Activated B cell treated with CpG ODN at 0.5 μM for 24 hours (primary cell): ENCODE data around the gene CSTF1. TPM values are rescaled to one million over a fixed set of nuclear protein-coding genes. Genes with fewer than 3 reads are reported as not detected.

ENCODE experiments used
- ATAC-seq: fragments of 200-7000 bp; cut with Tn5 transposase; one replicate; pipeline ENCODE4 v1.10.0; 2021; ENCODE audit warnings: low read depth, mild to moderate bottlenecking, moderate library complexity
- CTCF ChIA-PET: fragments of 350-600 bp; sonication (Branson Sonifier 250); formaldehyde crosslinking; loops from one replicate; lab custom pipeline; 2021; ENCODE audit warnings: antibody characterized with exemption; lab: Charles Lee
- POLR2A ChIA-PET: fragments of 350-600 bp; sonication (Branson Sonifier 250); formaldehyde crosslinking; loops from one replicate; lab custom pipeline; 2021; ENCODE audit warnings: antibody characterized with exemption; lab: Charles Lee
- DNase-seq: peaks from one replicate; pipeline ENCODE4 v3.0.0; 2022
- H3K27ac Mint-ChIP-seq: one replicate; pipeline ENCODE4 v1.8.0; 2020; ENCODE audit warnings: mixed read lengths
- H3K27me3 Mint-ChIP-seq: one replicate; pipeline ENCODE4 v1.8.0; 2021; ENCODE audit warnings: mixed read lengths
- H3K36me3 Mint-ChIP-seq: one replicate; pipeline ENCODE4 v1.8.0; 2021; ENCODE audit warnings: low read depth, mixed read lengths
- H3K4me1 Mint-ChIP-seq: one replicate; pipeline ENCODE4 v1.8.0; 2021; ENCODE audit warnings: mixed read lengths
- H3K4me3 Mint-ChIP-seq: one replicate; pipeline ENCODE4 v1.8.0; 2020; ENCODE audit warnings: mild to moderate bottlenecking, mixed read lengths
- H3K9me3 Mint-ChIP-seq: one replicate; pipeline ENCODE4 v1.8.0; 2020; ENCODE audit warnings: mixed read lengths
- intact Hi-C: fragments of 100-400 bp; cut with micrococcal nuclease; formaldehyde crosslinking; loops from one replicate; pipeline ENCODE4 v1.15.1; 2024
- total RNA-seq: library from RNA; stranded (reverse); gene quantifications from 2 replicates; pipeline ENCODE4 v1.2.3, GENCODE V29; 2022
- TF ChIP-seq, protein P1 (sequence below): fragments of 200-600 bp; IDR thresholded peaks from one replicate; pipeline ENCODE4 v1.8.0; 2022; ENCODE audit warnings: antibody characterized with exemption, mild to moderate bottlenecking

The CSTF1 gene
- total RNA-seq, 1 donor from 2014 or later = 36.2 TPM

DNA sequence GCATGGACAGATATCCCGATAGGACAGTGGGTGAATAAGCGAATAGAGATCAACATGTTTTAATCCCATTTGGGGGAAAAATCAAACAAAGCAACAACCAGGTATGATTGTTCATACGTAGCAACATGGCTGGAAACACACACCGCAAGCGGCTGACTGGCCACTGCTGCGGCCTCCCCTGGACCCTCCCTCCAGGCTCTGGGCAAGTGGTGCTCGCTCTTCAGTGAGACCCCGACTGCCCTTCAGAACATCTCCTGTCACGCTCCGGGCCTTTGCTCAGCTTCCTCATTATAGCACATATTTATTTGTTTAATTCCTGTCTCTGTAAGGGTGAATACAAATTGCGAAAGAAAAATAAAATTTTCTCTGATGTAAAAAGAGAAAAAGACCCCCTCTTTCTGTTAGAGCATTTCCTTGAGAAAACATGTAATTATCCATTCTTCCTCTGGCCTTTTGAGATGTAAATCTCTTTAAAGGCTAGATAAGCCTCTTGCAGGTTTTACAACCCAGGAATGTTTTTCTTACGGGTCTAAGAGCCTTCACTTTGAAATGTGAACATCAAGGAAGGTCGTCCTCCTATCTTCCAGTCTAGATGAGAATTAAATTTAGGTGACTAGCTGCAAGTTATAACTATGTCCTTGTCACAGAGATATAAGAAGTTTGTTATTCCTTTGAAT lies 44.7 kb upstream of the CSTF1 start:
- intact Hi-C loops = no loop called here
- H3K27me3 Mint-ChIP-seq = peaks cover 48% of the 10 kb centered on the region

DNA sequence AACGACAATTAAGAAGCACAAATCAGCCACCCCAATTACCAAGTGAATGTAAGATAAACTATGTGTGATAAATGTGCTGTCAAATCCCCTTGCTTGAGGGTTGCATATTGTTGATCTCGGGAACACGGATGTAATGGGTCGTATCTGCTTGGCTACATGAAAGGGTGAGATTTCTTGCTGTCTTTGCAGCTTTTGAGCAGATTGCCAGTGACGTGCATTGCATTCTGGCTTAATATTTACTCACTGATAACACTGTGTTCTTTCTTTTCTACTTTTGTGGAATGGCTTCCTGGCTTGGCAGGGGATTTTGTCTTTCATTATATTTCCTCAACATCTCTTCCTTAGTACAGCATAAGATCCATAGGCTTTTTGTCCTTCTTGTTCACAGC lies 44.1 kb upstream of the CSTF1 start:
- Mint-ChIP-seq H3K4me3 (no peak overlapping the region), H3K9me3 (no peaks in the 10 kb centered on the region), H3K27me3 (peaks cover 44% of the 10 kb centered on the region), H3K4me1 (no peaks in the 10 kb centered on the region), H3K27ac (no peak overlapping the region), H3K36me3 (no peaks in the 10 kb centered on the region)
- ChIA-PET POLR2A (no interaction called here), CTCF (no interaction called here)
- DNase-seq = no peak
- ATAC-seq = no peak
- TF ChIP-seq, protein P1, sequence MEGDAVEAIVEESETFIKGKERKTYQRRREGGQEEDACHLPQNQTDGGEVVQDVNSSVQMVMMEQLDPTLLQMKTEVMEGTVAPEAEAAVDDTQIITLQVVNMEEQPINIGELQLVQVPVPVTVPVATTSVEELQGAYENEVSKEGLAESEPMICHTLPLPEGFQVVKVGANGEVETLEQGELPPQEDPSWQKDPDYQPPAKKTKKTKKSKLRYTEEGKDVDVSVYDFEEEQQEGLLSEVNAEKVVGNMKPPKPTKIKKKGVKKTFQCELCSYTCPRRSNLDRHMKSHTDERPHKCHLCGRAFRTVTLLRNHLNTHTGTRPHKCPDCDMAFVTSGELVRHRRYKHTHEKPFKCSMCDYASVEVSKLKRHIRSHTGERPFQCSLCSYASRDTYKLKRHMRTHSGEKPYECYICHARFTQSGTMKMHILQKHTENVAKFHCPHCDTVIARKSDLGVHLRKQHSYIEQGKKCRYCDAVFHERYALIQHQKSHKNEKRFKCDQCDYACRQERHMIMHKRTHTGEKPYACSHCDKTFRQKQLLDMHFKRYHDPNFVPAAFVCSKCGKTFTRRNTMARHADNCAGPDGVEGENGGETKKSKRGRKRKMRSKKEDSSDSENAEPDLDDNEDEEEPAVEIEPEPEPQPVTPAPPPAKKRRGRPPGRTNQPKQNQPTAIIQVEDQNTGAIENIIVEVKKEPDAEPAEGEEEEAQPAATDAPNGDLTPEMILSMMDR = no peak
- intact Hi-C loops = no loop called here

More for the DNA sequence above, 44.7 kb upstream of the CSTF1 start:
- Mint-ChIP-seq H3K27ac (no peak overlapping the region), H3K9me3 (no peaks in the 10 kb centered on the region), H3K36me3 (no peaks in the 10 kb centered on the region), H3K4me1 (no peaks in the 10 kb centered on the region), H3K4me3 (no peak overlapping the region)
- no peak for DNase-seq
- ChIA-PET CTCF (no interaction called here), POLR2A (no interaction called here)
- TF ChIP-seq, protein P1 = no peak
- no peak for ATAC-seq

DNA sequence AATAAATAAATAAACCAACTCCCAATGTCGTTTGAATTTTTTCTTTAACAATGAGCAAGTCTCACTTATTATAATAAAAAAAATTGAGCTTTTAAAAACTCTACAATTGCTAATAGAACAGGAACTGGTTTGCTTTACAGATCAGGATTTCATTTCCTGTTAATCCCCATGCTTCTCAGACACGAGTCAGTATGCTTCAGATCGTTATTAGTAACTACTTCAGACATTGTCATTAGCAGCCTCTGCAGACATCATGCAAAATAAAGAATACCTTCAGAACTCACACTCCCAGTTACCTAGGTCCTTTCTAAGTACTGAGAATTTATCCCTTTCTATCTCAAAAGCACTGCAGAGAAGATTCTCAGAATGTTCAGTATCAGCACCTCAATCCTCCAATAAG lies 43.7 kb upstream of the CSTF1 start:
- no peaks in the 10 kb centered on the region for H3K9me3 Mint-ChIP-seq
- H3K27me3 Mint-ChIP-seq = peaks cover 42% of the 10 kb centered on the region
- H3K4me3 Mint-ChIP-seq = no peak overlapping the region
- ChIA-PET POLR2A (no interaction called here), CTCF (no interaction called here)
- TF ChIP-seq, protein P1 = no peak
- intact Hi-C loops = no loop called here
- ATAC-seq (no peak), DNase-seq (no peak)
- no peaks in the 10 kb centered on the region for H3K4me1 Mint-ChIP-seq
- no peak overlapping the region for H3K27ac Mint-ChIP-seq
- no peaks in the 10 kb centered on the region for H3K36me3 Mint-ChIP-seq

DNA sequence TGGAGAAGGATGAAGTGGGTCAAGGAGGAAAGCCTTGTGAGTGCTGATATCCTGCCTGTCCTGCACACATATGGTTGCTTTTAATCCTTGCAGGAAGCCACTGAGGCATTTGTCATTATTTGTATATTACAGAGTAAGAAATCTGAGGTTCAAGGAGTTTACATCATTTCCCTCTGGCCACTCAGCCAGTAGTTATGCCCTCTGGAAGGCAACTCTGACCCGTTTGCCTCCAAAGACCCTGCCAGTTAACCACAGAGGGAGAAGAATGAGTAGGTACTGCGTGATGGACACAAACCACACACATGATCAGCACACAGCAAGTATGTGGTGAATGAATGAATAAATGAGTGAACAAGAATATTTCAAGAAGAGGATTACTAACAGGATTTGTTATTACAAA lies 41.6 kb upstream of the CSTF1 start:
- Mint-ChIP-seq H3K27ac (no peak overlapping the region), H3K9me3 (no peaks in the 10 kb centered on the region), H3K36me3 (no peaks in the 10 kb centered on the region), H3K4me3 (no peak overlapping the region), H3K27me3 (peaks cover 27% of the 10 kb centered on the region), H3K4me1 (no peaks in the 10 kb centered on the region)
- DNase-seq (no peak), ATAC-seq (no peak)
- POLR2A ChIA-PET = no interaction called here
- intact Hi-C loops = no loop called here
- CTCF ChIA-PET = no interaction called here
- TF ChIP-seq, protein P1 = no peak

DNA sequence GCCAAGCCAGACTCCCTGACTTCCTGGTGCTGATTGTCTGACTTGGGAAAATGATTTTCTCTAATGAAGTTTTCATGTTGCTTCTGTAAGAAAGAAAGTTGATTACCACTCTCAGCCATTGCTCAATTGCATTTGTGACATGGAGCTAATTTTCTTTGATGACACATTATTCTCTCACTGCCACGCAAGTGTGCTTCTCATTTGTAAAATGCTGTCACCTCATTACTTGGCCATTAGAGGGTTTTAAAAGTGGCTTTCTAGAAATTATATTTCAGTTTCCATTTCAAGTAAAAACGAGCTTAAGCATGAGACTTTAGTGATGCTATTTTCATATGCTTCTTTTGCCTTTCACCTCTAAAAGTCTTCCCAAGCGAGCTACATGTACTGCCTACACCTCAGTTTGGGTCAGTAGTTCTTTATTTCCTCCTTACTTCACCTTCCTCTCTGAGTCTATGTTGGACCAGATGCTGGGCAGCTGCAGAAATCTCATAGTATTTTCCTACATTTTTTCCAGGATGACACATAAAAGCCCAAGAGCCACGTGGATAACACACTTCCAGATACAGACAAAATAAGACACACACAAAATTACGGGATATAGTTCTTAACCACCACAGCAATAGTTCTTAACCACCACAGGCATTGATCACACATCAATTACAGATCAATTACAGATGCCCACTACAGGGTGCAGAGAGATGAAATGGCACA lies 39.9 kb upstream of the CSTF1 start:
- intact Hi-C loops = no loop called here
- Mint-ChIP-seq H3K36me3 (no peaks in the 10 kb centered on the region), H3K27ac (no peak overlapping the region), H3K27me3 (peaks cover 19% of the 10 kb centered on the region), H3K9me3 (no peaks in the 10 kb centered on the region), H3K4me3 (no peak overlapping the region), H3K4me1 (no peaks in the 10 kb centered on the region)
- TF ChIP-seq, protein P1 = no peak
- POLR2A ChIA-PET = no interaction called here
- ATAC-seq (no peak), DNase-seq (no peak)
- CTCF ChIA-PET = interaction anchor here (0.8 kb wide), 1 partner anchor 9 kb away, joined by 3 read pairs; no protein-coding TSS in a partner anchor
